Subcutaneous adipose tissue (tissue), 4 donors: Measurements from ENCODE around the gene DNAJB4. TPM values are rescaled to one million over a fixed set of nuclear protein-coding genes. Genes with fewer than 3 reads are reported as not detected.

ENCODE experiments used
- total RNA-seq, 4 donors: library from RNA; depleted of rRNA; stranded (reverse); fragments of >200 nt; gene quantifications; one replicate each; pipeline ENCODE4 v1.1.0, GENCODE V29; 2016
- TF ChIP-seq, protein P1 (sequence below): fragments of 450-650 bp; IDR thresholded peaks from one replicate; pipeline ENCODE4 v1.5.1; 2016; ENCODE audit warnings: low read depth, mild to moderate bottlenecking, control low read depth, antibody characterized with exemption, moderate library complexity

Gene DNAJB4
- total RNA-seq, 4 donors from 2014 or later, result 25.7 to 54.0 (median 33.3) TPM

DNA sequence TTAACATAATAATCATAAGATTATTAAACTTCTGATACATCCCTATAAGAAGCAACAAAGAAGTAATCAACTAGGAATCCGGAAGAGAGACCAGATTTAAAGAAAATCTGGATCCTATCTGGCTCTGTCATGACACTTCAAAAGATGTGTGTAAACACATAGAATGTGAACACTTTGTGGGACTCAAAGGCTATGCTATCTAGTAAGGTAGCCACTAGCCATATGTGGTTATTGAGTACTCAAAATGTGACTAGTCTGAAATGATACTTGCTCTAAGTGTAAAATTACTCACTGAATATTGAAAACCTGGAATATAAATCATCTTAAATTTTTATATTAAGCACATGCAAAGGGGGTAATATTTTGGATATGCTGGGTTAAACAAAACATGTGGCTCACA, 34.5 kb upstream of the DNAJB4 start:
- TF ChIP-seq, protein P1, sequence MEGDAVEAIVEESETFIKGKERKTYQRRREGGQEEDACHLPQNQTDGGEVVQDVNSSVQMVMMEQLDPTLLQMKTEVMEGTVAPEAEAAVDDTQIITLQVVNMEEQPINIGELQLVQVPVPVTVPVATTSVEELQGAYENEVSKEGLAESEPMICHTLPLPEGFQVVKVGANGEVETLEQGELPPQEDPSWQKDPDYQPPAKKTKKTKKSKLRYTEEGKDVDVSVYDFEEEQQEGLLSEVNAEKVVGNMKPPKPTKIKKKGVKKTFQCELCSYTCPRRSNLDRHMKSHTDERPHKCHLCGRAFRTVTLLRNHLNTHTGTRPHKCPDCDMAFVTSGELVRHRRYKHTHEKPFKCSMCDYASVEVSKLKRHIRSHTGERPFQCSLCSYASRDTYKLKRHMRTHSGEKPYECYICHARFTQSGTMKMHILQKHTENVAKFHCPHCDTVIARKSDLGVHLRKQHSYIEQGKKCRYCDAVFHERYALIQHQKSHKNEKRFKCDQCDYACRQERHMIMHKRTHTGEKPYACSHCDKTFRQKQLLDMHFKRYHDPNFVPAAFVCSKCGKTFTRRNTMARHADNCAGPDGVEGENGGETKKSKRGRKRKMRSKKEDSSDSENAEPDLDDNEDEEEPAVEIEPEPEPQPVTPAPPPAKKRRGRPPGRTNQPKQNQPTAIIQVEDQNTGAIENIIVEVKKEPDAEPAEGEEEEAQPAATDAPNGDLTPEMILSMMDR, result no peak

DNA sequence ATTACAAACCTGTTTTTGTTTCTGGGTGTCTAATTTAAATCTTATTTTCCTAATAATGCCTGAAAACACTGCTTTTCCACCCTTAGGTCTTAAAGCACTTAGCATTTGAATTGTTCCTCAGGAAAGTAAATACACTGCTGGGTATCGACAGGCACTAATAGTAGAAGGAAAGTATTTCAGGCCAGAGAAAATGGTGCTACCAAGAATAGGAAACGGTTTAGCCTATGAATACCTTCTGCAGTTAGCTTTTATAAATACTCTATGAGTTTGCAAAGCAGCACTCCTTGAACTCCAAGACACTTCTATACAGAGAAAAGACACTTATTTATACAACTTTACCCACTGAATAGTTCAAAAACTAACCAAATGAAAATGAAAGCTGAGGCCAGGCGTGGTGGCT, 32.7 kb upstream of the DNAJB4 start:
- TF ChIP-seq, protein P1, result no peak

DNA sequence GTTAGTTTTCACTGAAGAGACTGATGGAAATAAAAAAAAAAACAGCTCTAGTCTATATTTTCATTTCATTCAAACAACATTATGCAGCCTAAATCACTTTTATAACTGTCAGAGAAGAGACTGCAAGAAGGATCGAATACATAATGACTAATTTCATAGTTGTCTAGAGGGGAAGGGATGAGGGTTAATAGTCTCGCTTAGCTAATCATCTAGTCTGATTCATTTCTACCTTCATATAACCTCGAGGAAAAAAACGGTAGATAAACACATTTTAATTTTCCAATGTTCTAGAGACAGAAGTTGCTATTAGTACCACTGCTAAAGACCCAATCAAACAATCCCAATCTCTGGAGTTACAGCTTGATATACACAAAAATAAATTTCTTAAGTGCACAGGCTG, 29.4 kb upstream of the DNAJB4 start:
- TF ChIP-seq, protein P1, result no peak

DNA sequence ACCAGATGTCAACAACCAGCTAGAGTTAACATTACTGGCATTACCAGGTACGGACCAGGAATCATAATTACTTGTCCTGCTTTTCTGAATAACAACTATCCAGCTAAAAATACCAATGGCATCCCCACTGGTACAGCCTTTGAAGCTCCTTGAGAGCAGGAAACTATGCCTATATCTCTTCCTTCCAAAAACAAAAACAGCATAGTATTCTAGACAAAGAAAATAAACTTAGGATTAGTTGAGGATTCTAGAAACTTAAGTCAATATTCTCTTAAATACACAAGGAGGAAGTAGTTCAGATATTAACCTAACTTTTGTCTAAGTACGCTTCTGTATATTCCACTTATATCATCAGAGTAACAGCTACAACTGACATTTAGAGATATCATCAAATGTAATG, 28.8 kb upstream of the DNAJB4 start:
- TF ChIP-seq, protein P1, result no peak

DNA sequence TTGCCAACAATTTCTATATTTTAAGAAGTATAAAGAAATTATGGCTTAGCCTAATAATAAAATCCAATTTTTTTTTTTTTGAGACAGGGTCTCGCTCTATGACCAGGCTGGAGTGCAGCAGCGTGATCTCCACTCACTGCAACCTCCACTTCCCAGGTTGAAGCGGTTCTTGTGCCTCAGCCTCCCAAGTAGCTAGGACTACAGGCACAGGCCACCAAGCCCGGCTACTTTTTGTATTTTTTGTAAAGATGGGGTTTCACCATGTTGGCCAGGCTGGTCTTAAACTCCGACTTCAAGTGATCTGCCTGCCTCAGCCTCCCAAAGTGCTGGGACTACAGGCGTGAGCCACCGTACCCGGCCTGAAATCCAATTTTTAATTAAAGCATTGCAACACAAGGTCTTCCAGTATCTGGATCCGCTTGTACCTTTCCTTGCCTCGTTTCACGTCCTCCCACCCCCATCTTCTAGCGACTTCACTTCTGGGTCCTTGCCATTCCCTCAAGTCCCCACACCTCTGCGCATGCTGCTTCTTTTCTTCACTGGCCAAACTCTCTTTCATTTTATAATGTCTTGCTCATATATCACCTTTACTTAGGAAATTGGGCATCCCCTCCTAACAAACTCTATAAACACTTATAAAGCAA, 28.2 kb upstream of the DNAJB4 start:
- TF ChIP-seq, protein P1, result no peak

DNA sequence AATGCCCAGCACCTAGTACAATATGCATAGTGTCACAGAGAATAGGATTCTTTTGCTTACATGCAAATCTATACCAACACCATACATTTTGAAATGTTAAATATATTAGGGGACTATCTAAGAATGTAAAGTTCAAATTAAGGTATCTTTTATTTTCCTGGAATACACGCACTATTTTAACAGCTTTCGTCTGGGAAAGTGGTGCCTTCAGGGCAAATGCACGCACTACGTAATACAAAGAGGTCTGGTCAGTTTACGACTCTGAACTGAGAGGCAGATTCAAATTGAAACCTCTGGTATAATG, 26.8 kb upstream of the DNAJB4 start:
- TF ChIP-seq, protein P1, result no peak

DNA sequence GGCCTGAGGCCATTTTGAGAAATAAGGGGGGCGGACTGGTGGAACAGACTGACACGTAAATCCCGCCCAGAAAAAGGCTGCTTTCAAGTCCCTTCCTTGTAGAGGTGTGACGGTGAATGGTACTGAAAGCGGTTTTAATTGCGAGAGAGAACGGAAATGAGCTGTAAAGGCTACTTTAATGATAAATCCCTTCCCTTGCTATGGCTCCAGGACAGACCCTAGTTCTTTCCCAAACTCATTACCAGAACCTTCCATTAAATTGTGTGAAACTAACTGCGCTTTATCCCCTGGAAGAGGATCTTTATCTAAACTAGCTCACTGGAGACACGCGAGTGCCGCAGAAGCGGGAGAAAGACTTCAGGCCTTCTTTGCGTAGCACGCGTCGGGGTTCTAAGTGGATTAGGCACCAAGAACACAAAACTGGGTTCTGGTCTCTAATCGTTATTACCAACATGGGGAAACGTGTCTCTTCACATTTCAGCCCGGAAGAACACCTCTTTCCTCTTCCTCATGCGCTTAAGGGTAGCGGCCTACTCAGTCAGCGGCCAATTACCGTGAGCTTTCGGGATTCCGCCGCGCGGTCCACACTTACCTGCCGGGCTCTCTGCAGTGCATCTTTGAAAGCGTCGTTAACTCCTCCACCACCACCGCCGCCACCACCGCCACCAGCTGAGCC, 26.3 kb upstream of the DNAJB4 start:
- TF ChIP-seq, protein P1, result no peak
